HCT116 (cell line): ENCODE measurements around the gene TKTL1.

ENCODE experiments used
- CEBPB ChIP-seq: IDR thresholded peaks from 2 replicates; pipeline ENCODE4 v1.6.1; 2012; ENCODE audit warnings: low read depth
- EZH2 ChIP-seq: fragments of 200-600 bp; sonication (generic); IDR thresholded peaks from 2 replicates; pipeline ENCODE4 v1.6.1; 2017; ENCODE audit warnings: antibody characterized with exemption, mixed run types
- EZH2phosphoT487 ChIP-seq: fragments of 200-600 bp; IDR thresholded peaks from 2 replicates; pipeline ENCODE4 v1.6.1; 2018; ENCODE audit warnings: antibody characterized with exemption, borderline replicate concordance
- JUND ChIP-seq: IDR thresholded peaks from 2 replicates; pipeline ENCODE4 v1.6.1; 2012
- POLR2A ChIP-seq: IDR thresholded peaks from 2 replicates; pipeline ENCODE4 v1.7.0; 2011; ENCODE audit warnings: borderline replicate concordance; ENCODE audit not compliant: insufficient read depth, insufficient read length; ENCODE audit errors: extremely low read depth
- POLR2AphosphoS5 ChIP-seq: IDR thresholded peaks from 2 replicates; pipeline ENCODE4 v1.6.1; 2011; ENCODE audit warnings: mild to moderate bottlenecking, low read depth, low read length, moderate library complexity
- RAD21 ChIP-seq: IDR thresholded peaks from 2 replicates; pipeline ENCODE4 v1.6.1; 2012; ENCODE audit warnings: low read depth, mild to moderate bottlenecking
- SIN3A ChIP-seq: IDR thresholded peaks from 2 replicates; pipeline ENCODE4 v1.6.1; 2012; ENCODE audit warnings: low read depth
- YY1 ChIP-seq: IDR thresholded peaks from 2 replicates; pipeline ENCODE4 v1.6.1; 2011; ENCODE audit warnings: low read length, low read depth, moderate library complexity, mild to moderate bottlenecking; ENCODE audit not compliant: insufficient replicate concordance; ENCODE audit errors: extremely low read depth
- TF ChIP-seq, protein P1 (sequence below), 3 experiments: fragments of 200-600 bp in 1 of 3; sonication (generic) in 1 of 3; IDR thresholded peaks in 2 of 3; conservative IDR thresholded peaks in 1 of 3; 2 replicates each; pipeline ENCODE4 v1.5.1; 2012 to 2017; ENCODE audit warnings: low read depth in 2 of 3, low read length in 2 of 3, antibody characterized with exemption in 1 of 3, borderline replicate concordance in 1 of 3, control low read depth in 1 of 3, mild to moderate bottlenecking in 1 of 3, mixed read lengths in 1 of 3, mixed run types in 1 of 3, moderate library complexity in 1 of 3; ENCODE audit not compliant: insufficient read depth in 1 of 3
- TF ChIP-seq, protein P2 (sequence below): IDR thresholded peaks from 2 replicates; pipeline ENCODE4 v1.6.1; 2011; ENCODE audit warnings: mild to moderate bottlenecking, low read length, moderate library complexity; ENCODE audit not compliant: insufficient replicate concordance; ENCODE audit errors: extremely low read depth
- TF ChIP-seq, protein P3 (sequence below): IDR thresholded peaks from 2 replicates; pipeline ENCODE4 v1.6.1; 2012
- TF ChIP-seq, protein P4 (sequence below): IDR thresholded peaks from 2 replicates; pipeline ENCODE4 v1.6.1; 2012
- TF ChIP-seq, protein P5 (sequence below): IDR thresholded peaks from 2 replicates; pipeline ENCODE4 v1.6.1; 2012; ENCODE audit warnings: low read depth

DNA sequence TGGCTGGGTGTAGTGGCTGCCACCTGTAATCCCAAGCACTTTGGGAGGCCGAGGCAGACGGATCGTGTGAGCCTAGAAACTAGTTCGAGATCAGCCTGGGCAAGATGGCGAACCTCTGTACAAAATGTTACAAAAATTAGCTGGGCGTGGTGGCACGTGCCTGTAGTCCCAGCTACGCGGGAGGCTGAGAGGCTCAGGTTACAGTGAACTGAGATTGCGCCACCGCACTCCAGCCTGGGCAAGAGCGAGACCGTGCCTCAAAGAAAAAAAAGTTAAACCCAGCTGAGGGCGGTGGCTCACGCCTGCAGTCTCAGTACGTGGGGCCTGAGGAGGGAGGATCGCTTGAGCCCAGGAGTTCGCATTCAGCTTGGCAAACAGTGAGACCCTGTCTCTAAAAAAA is 1.1 kb downstream of the TKTL1 start:
- no peak for TF ChIP-seq POLR2A
- TF ChIP-seq, protein P1, sequence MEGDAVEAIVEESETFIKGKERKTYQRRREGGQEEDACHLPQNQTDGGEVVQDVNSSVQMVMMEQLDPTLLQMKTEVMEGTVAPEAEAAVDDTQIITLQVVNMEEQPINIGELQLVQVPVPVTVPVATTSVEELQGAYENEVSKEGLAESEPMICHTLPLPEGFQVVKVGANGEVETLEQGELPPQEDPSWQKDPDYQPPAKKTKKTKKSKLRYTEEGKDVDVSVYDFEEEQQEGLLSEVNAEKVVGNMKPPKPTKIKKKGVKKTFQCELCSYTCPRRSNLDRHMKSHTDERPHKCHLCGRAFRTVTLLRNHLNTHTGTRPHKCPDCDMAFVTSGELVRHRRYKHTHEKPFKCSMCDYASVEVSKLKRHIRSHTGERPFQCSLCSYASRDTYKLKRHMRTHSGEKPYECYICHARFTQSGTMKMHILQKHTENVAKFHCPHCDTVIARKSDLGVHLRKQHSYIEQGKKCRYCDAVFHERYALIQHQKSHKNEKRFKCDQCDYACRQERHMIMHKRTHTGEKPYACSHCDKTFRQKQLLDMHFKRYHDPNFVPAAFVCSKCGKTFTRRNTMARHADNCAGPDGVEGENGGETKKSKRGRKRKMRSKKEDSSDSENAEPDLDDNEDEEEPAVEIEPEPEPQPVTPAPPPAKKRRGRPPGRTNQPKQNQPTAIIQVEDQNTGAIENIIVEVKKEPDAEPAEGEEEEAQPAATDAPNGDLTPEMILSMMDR (IDR thresholded peaks at IDR 0.05 in 2 of 3, conservative IDR thresholded peaks at IDR 0.05 in 1 of 3; ENCODE audit: borderline replicate concordance in 1 of 3, insufficient read depth in 1 of 3, low read depth in 2 of 3, low read length in 2 of 3): no peak
- no peak for TF ChIP-seq POLR2AphosphoS5
- TF ChIP-seq EZH2phosphoT487: no peak
- TF ChIP-seq JUND: no peak
- TF ChIP-seq CEBPB: no peak
- no peak for TF ChIP-seq RAD21
- no peak for TF ChIP-seq EZH2
- TF ChIP-seq SIN3A: no peak
- TF ChIP-seq, protein P2, sequence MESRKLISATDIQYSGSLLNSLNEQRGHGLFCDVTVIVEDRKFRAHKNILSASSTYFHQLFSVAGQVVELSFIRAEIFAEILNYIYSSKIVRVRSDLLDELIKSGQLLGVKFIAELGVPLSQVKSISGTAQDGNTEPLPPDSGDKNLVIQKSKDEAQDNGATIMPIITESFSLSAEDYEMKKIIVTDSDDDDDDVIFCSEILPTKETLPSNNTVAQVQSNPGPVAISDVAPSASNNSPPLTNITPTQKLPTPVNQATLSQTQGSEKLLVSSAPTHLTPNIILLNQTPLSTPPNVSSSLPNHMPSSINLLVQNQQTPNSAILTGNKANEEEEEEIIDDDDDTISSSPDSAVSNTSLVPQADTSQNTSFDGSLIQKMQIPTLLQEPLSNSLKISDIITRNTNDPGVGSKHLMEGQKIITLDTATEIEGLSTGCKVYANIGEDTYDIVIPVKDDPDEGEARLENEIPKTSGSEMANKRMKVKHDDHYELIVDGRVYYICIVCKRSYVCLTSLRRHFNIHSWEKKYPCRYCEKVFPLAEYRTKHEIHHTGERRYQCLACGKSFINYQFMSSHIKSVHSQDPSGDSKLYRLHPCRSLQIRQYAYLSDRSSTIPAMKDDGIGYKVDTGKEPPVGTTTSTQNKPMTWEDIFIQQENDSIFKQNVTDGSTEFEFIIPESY: no peak
- TF ChIP-seq, protein P3, sequence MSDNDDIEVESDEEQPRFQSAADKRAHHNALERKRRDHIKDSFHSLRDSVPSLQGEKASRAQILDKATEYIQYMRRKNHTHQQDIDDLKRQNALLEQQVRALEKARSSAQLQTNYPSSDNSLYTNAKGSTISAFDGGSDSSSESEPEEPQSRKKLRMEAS: no peak
- no peak for TF ChIP-seq YY1
- TF ChIP-seq, protein P4, sequence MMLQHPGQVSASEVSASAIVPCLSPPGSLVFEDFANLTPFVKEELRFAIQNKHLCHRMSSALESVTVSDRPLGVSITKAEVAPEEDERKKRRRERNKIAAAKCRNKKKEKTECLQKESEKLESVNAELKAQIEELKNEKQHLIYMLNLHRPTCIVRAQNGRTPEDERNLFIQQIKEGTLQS: no peak
- TF ChIP-seq, protein P5, sequence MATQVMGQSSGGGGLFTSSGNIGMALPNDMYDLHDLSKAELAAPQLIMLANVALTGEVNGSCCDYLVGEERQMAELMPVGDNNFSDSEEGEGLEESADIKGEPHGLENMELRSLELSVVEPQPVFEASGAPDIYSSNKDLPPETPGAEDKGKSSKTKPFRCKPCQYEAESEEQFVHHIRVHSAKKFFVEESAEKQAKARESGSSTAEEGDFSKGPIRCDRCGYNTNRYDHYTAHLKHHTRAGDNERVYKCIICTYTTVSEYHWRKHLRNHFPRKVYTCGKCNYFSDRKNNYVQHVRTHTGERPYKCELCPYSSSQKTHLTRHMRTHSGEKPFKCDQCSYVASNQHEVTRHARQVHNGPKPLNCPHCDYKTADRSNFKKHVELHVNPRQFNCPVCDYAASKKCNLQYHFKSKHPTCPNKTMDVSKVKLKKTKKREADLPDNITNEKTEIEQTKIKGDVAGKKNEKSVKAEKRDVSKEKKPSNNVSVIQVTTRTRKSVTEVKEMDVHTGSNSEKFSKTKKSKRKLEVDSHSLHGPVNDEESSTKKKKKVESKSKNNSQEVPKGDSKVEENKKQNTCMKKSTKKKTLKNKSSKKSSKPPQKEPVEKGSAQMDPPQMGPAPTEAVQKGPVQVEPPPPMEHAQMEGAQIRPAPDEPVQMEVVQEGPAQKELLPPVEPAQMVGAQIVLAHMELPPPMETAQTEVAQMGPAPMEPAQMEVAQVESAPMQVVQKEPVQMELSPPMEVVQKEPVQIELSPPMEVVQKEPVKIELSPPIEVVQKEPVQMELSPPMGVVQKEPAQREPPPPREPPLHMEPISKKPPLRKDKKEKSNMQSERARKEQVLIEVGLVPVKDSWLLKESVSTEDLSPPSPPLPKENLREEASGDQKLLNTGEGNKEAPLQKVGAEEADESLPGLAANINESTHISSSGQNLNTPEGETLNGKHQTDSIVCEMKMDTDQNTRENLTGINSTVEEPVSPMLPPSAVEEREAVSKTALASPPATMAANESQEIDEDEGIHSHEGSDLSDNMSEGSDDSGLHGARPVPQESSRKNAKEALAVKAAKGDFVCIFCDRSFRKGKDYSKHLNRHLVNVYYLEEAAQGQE: no peak
